ENCODE data around the gene STBD1. TPM values are rescaled to one million over a fixed set of nuclear protein-coding genes. Genes with fewer than 3 reads are reported as not detected.
"Not testable (repeated sequence)": the region's sequence is repeated elsewhere in the genome, so short reads cannot be mapped to it uniquely, and the experiment has no call there.

Gene STBD1
- total and polyA plus RNA-seq, 12 donors, result 1.0 to 6.3 (median 3.5) TPM

DNA sequence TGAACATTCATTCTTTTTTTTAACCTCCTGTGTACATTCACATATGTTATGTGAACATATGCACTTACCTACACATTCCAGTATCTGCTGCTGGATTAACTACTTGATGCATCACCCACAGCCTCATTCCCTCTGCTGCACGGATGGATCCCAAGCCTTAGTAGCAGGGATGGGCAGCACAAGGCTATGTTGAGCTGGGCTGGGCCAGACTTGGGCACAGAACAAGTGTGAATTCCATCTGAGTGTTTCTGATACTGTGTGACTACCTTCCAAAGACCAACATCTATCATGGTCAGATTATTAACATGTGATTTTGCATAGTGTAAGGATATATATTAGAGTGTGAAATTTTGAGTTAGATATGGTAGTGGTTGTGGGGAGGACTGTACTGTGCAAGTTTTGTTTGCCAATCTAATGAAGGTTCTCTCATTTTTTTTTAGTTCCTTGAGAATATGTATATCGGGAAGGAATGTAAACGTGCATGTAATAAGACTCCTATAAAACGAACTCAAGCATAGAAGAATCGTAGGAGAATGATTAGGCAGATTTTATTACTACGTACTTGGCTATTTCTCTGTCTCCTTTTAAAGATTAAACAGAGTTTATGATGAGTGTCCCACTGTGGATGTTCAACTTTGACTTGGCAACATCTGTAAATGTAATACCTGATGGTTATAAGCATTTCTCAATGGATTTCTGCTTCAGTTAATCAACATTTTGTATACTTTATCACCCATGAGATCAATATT, 23.4 kb upstream of the STBD1 start:
- 84 to 93% (median 90%) methylated on average over 6 of the region's 6 CpGs for WGBS, 4 donors
- no peaks in the 10 kb centered on the region for H3K9me3 ChIP-seq (replicated peaks in 1 of 3)
- H3K4me1 ChIP-seq (replicated peaks in 1 of 2), result no peaks in the 10 kb centered on the region
- intact Hi-C loops (cut with DNase I), result no loop called here
- H3K36me3 ChIP-seq (replicated peaks in 1 of 2), result no peaks in the 10 kb centered on the region
- no peak for TF ChIP-seq POLR2A (IDR thresholded peaks at IDR 0.05)
- TF ChIP-seq CTCF (IDR thresholded peaks at IDR 0.05), result no peak
- DNase-seq, result no peak
- H3K4me3 ChIP-seq, result no peak overlapping the region
- H3K27me3 ChIP-seq, result no peaks in the 10 kb centered on the region
- no peak overlapping the region for H3K27ac ChIP-seq

DNA sequence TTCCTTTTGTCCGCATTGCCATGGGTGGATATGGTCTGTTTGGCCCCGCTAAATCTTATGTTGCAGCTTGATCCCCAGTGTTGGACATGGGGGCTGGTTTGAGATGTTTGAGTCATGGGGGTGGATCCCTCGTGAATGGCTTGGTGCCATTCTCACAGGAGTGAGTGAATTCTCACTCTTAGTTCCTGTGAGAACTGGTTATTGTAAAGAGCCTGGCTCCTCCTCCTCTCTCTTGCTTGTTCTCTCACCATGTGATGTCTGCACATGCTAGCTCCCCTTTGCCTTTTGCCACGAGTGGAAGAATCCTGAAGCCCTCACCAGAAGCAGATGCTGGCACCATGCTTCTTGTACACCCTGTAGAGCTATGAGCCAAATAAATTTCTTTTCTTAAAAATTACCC, 22.6 kb upstream of the STBD1 start:
- H3K36me3 ChIP-seq (replicated peaks in 1 of 2), result no peaks in the 10 kb centered on the region
- no peaks in the 10 kb centered on the region for H3K4me1 ChIP-seq (replicated peaks in 1 of 2)
- H3K9me3 ChIP-seq (replicated peaks in 1 of 3), result no peaks in the 10 kb centered on the region
- H3K27ac ChIP-seq, result no peak overlapping the region
- no peaks in the 10 kb centered on the region for H3K27me3 ChIP-seq
- no peak for DNase-seq
- no peak overlapping the region for H3K4me3 ChIP-seq
- intact Hi-C loops (cut with DNase I), result no loop called here
- no peak for TF ChIP-seq CTCF (IDR thresholded peaks at IDR 0.05)
- TF ChIP-seq POLR2A (IDR thresholded peaks at IDR 0.05), result no peak
- 78 to 82% (median 80%) methylated on average over 4 of the region's 4 CpGs for WGBS, 4 donors

DNA sequence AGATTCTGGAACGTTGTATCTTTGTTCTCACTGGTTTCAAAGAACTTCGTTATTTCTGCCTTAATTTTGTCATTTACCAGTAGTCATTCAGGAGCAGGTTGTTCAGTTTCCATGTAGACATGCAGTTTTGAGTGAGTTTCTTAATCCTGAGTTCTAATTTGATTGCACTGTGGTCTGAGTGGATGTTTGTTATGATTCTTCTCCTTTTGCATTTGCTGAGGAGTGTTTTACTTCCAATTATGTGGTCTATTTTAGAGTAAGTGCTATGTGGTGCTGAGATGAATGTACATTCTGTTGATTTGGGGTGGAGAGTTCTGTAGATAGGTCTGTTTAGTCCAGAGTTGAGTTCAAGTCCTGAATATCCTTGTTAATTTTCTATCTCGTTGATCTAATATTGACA, 18.7 kb upstream of the STBD1 start:
- 79 to 89% (median 87%) methylated on average over 3 of the region's 3 CpGs for WGBS, 4 donors
- H3K4me3 ChIP-seq; H3K27ac ChIP-seq; DNase-seq; intact Hi-C loops (cut with DNase I); H3K9me3 ChIP-seq (replicated peaks in 1 of 3); H3K4me1 ChIP-seq (replicated peaks in 1 of 2); H3K27me3 ChIP-seq; H3K36me3 ChIP-seq (replicated peaks in 1 of 2): not testable (repeated sequence)

GRCh38 chr4:76292730-76293129, 13.8 kb upstream of the STBD1 start:
- WGBS, 4 donors, result 85 to 87% (median 87%) methylated on average over 3 of the region's 3 CpGs
- DNase-seq, result no peak
- Histone ChIP-seq H3K27ac (no peak overlapping the region), H3K36me3 (replicated peaks in 1 of 2) (no peaks in the 10 kb centered on the region), H3K9me3 (replicated peaks in 1 of 3) (no peaks in the 10 kb centered on the region), H3K27me3 (no peaks in the 10 kb centered on the region), H3K4me3 (no peak overlapping the region), H3K4me1 (replicated peaks in 1 of 2) (no peaks in the 10 kb centered on the region)
- intact Hi-C loops (cut with DNase I), result no loop called here
- TF ChIP-seq CTCF (IDR thresholded peaks at IDR 0.05), result no peak
- TF ChIP-seq POLR2A (IDR thresholded peaks at IDR 0.05), result no peak

GRCh38 chr4:76293772-76294171, 12.8 kb upstream of the STBD1 start:
- intact Hi-C loops (cut with DNase I), result no loop called here

More at GRCh38 chr4:76293772-76294171, 12.8 kb upstream of the STBD1 start:
- Histone ChIP-seq H3K27ac (no peak overlapping the region), H3K36me3 (replicated peaks in 1 of 2) (no peaks in the 10 kb centered on the region), H3K4me3 (no peak overlapping the region), H3K27me3 (no peaks in the 10 kb centered on the region), H3K4me1 (replicated peaks in 1 of 2) (no peaks in the 10 kb centered on the region), H3K9me3 (replicated peaks in 1 of 3) (no peaks in the 10 kb centered on the region)
- 55 to 88% (median 85%) methylated on average over 2 of the region's 2 CpGs for WGBS, 4 donors
- TF ChIP-seq POLR2A (IDR thresholded peaks at IDR 0.05) (no peak), CTCF (IDR thresholded peaks at IDR 0.05) (no peak)
- no peak for DNase-seq
